PC-3 (cell line): Measurements from ENCODE around the gene MAGEA8. TPM values are rescaled to one million over a fixed set of nuclear protein-coding genes. Genes with fewer than 3 reads are reported as not detected.

Source experiments
- ATAC-seq: fragments of 200-7000 bp; cut with Tn5 transposase; 2 replicates; pipeline ENCODE4 v1.9.1; 2020; ENCODE audit warnings: mild to moderate bottlenecking, moderate library complexity
- BruUV-seq: library from RNA; stranded (reverse); fragments of 400-500 nt; replicated peaks from 2 replicates; lab custom pipeline; 2021; lab: Mats Ljungman, UMichigan
- CTCF ChIA-PET: fragments of 300-600 bp; sonication (Branson Sonifier 250); formaldehyde crosslinking; loops from one replicate; lab custom pipeline; 2022; ENCODE audit warnings: antibody characterized with exemption; lab: Charles Lee
- POLR2A ChIA-PET: fragments of 300-600 bp; sonication (Branson Sonifier 250); formaldehyde crosslinking; loops from one replicate; lab custom pipeline; 2022; ENCODE audit warnings: antibody characterized with exemption; ENCODE audit not compliant: unreplicated experiment; lab: Charles Lee
- DNase-seq: peaks from one replicate; pipeline ENCODE4 v3.0.0-alpha.2; 2015
- H2AFZ ChIP-seq: fragments of 300-600 bp; sonication (generic); 2 replicates; pipeline ENCODE4 v1.6.0; 2016; ENCODE audit warnings: antibody characterized with exemption, low read length
- H3F3A ChIP-seq: fragments of 300-600 bp; sonication (generic); one replicate; pipeline ENCODE4 v1.6.0; 2017; ENCODE audit warnings: antibody characterized with exemption, low read length, control low read depth, mild to moderate bottlenecking; ENCODE audit not compliant: unreplicated experiment
- H3K27ac ChIP-seq: fragments of 300-600 bp; sonication (generic); 2 replicates; pipeline ENCODE4 v1.5.1; 2016; ENCODE audit warnings: mild to moderate bottlenecking, low read length
- H3K27me3 ChIP-seq: fragments of 300-600 bp; sonication (generic); 2 replicates; pipeline ENCODE4 v1.6.1; 2016; ENCODE audit warnings: low read length, mixed read lengths
- H3K36me3 ChIP-seq: fragments of 300-600 bp; sonication (generic); 2 replicates; pipeline ENCODE4 v1.6.1; 2016; ENCODE audit warnings: low read depth, mixed run types, low read length, mixed read lengths
- H3K4me1 ChIP-seq: fragments of 300-600 bp; sonication (generic); 2 replicates; pipeline ENCODE4 v1.5.1; 2016; ENCODE audit warnings: low read length; ENCODE audit not compliant: insufficient read depth
- H3K4me2 ChIP-seq: fragments of 300-600 bp; sonication (generic); 2 replicates; pipeline ENCODE4 v1.6.0; 2016; ENCODE audit warnings: low read length
- H3K4me3 ChIP-seq: fragments of 300-600 bp; sonication (generic); 2 replicates; pipeline ENCODE4 v1.5.1; 2016; ENCODE audit warnings: mild to moderate bottlenecking, low read length, mixed read lengths
- H3K79me2 ChIP-seq: fragments of 300-600 bp; sonication (generic); 2 replicates; pipeline ENCODE4 v1.6.1; 2017; ENCODE audit warnings: low read length, mixed read lengths
- H3K9ac ChIP-seq: fragments of 300-600 bp; sonication (generic); 2 replicates; pipeline ENCODE4 v1.6.0; 2016; ENCODE audit warnings: mild to moderate bottlenecking, low read length
- H3K9me2 ChIP-seq: fragments of 300-600 bp; sonication (generic); replicated peaks from 2 replicates; pipeline ENCODE4 v1.6.1; 2016; ENCODE audit warnings: mixed run types, low read length, mixed read lengths
- H3K9me3 ChIP-seq: fragments of 300-600 bp; sonication (generic); 2 replicates; pipeline ENCODE4 v1.6.1; 2016; ENCODE audit warnings: low read length, mixed read lengths
- H4K20me1 ChIP-seq: fragments of 300-600 bp; sonication (generic); 2 replicates; pipeline ENCODE4 v1.6.1; 2016; ENCODE audit warnings: low read length, mixed read lengths
- EZH2 ChIP-seq: fragments of 300-600 bp; sonication (generic); IDR thresholded peaks from one replicate; pipeline ENCODE4 v1.6.1; 2017; ENCODE audit warnings: antibody characterized with exemption, mild to moderate bottlenecking, low read length; ENCODE audit not compliant: unreplicated experiment
- EZH2phosphoT487 ChIP-seq: fragments of 300-600 bp; sonication (generic); IDR thresholded peaks from 2 replicates; pipeline ENCODE4 v1.6.1; 2018; ENCODE audit warnings: mild to moderate bottlenecking, antibody characterized with exemption, low read length, borderline replicate concordance
- intact Hi-C: fragments of 100-400 bp; cut with micrococcal nuclease; formaldehyde crosslinking; loops from 2 replicates; pipeline ENCODE4 v1.9.0; 2023
- total RNA-seq: library from RNA; depleted of rRNA; stranded (reverse); fragments of >200 nt; gene quantifications from 2 replicates; pipeline ENCODE4 v1.2.3, GENCODE V29; 2014
- TF ChIP-seq, protein P1 (sequence below): fragments of 300-600 bp; sonication (generic); conservative IDR thresholded peaks from 2 replicates; pipeline ENCODE4 v1.5.1; 2017; ENCODE audit warnings: antibody characterized with exemption, low read depth, mild to moderate bottlenecking, low read length

Gene MAGEA8
- total RNA-seq, 1 experiment from 2014 or later = not detected

DNA sequence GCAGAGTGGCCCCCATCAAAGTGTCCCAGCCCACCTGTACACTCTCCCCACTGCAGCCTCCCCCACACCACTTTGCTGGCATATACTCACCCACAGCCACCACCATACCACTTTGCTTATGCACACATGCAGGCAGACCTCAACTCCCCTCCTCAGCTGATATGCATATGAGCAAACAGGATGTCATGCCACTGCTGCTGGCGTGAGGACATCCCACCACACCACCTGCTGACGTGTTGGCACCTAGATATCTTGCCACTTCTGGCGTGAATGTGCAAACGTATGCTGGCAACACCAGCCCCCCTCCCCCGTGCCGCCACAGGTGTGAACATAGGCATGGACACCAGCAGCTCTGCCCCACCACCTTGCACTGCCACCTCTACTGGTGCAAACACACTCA is 22.4 kb upstream of the MAGEA8 start:
- Histone ChIP-seq H3K9ac (no peak overlapping the region), H3K4me3 (no peak overlapping the region), H2AFZ (no peak overlapping the region), H4K20me1 (no peaks in the 10 kb centered on the region), H3K9me3 (0 out of 2 replicates have a peak, but pooled peaks cover 6% of the 10 kb centered on the region), H3K36me3 (no peaks in the 10 kb centered on the region), H3K27ac (no peak overlapping the region), H3K9me2 (no peaks in the 10 kb centered on the region), H3K4me1 (no peaks in the 10 kb centered on the region), H3K4me2 (no peak overlapping the region), H3K79me2 (no peaks in the 10 kb centered on the region), H3K27me3 (peaks cover 19% of the 10 kb centered on the region), H3F3A (no peaks in the 10 kb centered on the region)
- BruUV-seq = no TSS peak
- DNase-seq (no peak), ATAC-seq (no peak)
- intact Hi-C loops = no loop called here
- ChIA-PET CTCF (no interaction called here), POLR2A (no interaction called here)
- TF ChIP-seq EZH2 (no peak), EZH2phosphoT487 (no peak)
- TF ChIP-seq, protein P1, sequence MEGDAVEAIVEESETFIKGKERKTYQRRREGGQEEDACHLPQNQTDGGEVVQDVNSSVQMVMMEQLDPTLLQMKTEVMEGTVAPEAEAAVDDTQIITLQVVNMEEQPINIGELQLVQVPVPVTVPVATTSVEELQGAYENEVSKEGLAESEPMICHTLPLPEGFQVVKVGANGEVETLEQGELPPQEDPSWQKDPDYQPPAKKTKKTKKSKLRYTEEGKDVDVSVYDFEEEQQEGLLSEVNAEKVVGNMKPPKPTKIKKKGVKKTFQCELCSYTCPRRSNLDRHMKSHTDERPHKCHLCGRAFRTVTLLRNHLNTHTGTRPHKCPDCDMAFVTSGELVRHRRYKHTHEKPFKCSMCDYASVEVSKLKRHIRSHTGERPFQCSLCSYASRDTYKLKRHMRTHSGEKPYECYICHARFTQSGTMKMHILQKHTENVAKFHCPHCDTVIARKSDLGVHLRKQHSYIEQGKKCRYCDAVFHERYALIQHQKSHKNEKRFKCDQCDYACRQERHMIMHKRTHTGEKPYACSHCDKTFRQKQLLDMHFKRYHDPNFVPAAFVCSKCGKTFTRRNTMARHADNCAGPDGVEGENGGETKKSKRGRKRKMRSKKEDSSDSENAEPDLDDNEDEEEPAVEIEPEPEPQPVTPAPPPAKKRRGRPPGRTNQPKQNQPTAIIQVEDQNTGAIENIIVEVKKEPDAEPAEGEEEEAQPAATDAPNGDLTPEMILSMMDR = no peak

- H3K27me3 ChIP-seq = 0 out of 2 replicates have a peak, but pooled peaks cover 2% of the 10 kb centered on the region
- no peaks in the 10 kb centered on the region for H4K20me1 ChIP-seq
- no peak overlapping the region for H3K4me2 ChIP-seq
- TF ChIP-seq EZH2phosphoT487 (no peak), EZH2 (no peak)
- TF ChIP-seq, protein P1 = no peak
- no peaks in the 10 kb centered on the region for H3K79me2 ChIP-seq
- DNase-seq (no peak), ATAC-seq (no peak)
- H3K9me2 ChIP-seq = no peaks in the 10 kb centered on the region
- no peaks in the 10 kb centered on the region for H3K4me1 ChIP-seq
- no peaks in the 10 kb centered on the region for H3F3A ChIP-seq
- no peak overlapping the region for H3K27ac ChIP-seq
- POLR2A ChIA-PET = no interaction called here
- H3K36me3 ChIP-seq = no peaks in the 10 kb centered on the region
- H3K9ac ChIP-seq = no peak overlapping the region
- no peak overlapping the region for H3K4me3 ChIP-seq
- CTCF ChIA-PET = no interaction called here
- no peak overlapping the region for H2AFZ ChIP-seq
- intact Hi-C loops = no loop called here
- 0 out of 2 replicates have a peak, but pooled peaks cover 6% of the 10 kb centered on the region for H3K9me3 ChIP-seq
- no TSS peak for BruUV-seq
Measured at GRCh38 chrX:149860445-149860844, 20.5 kb upstream of the MAGEA8 start.

- 0 out of 2 replicates have a peak, but pooled peaks cover 4% of the 10 kb centered on the region for H3K9me3 ChIP-seq
- no peaks in the 10 kb centered on the region for H3K27me3 ChIP-seq
Measured at GRCh38 chrX:149865390-149865789, 15.6 kb upstream of the MAGEA8 start.

More at GRCh38 chrX:149865390-149865789, 15.6 kb upstream of the MAGEA8 start:
- no peak for ATAC-seq
- Histone ChIP-seq H3K79me2 (no peaks in the 10 kb centered on the region), H2AFZ (no peak overlapping the region), H3K9ac (no peak overlapping the region), H3K4me1 (no peaks in the 10 kb centered on the region), H3K27ac (no peak overlapping the region), H3K4me3 (no peak overlapping the region), H3K36me3 (no peaks in the 10 kb centered on the region), H3K9me2 (no peaks in the 10 kb centered on the region), H4K20me1 (no peaks in the 10 kb centered on the region), H3F3A (no peaks in the 10 kb centered on the region), H3K4me2 (no peak overlapping the region)
- ChIA-PET POLR2A (no interaction called here), CTCF (interaction anchor here (0.5 kb wide), 1 partner anchor 1188 kb away, joined by 6 read pairs; no protein-coding TSS in a partner anchor)
- intact Hi-C loops = no loop called here
- BruUV-seq = no TSS peak
- TF ChIP-seq, protein P1 = no peak
- TF ChIP-seq EZH2 = no peak
- no peak for TF ChIP-seq EZH2phosphoT487
- no peak for DNase-seq
